GM19239 (cell line): Measurements from ENCODE around the gene LETMD1.
"Not testable (repeated sequence)": the region's sequence is repeated elsewhere in the genome, so short reads cannot be mapped to it uniquely, and the experiment has no call there.

Source experiments
- DNase-seq: peaks from one replicate; pipeline ENCODE4 v3.0.0; 2011; ENCODE audit warnings: low spot score; ENCODE audit not compliant: insufficient read length
- FAIRE-seq: peaks from 2 replicates; lab custom pipeline; 2011; peaks lifted over from hg19 to GRCh38; lab: Jason Lieb, UNC

LETMD1 gene, protein sequence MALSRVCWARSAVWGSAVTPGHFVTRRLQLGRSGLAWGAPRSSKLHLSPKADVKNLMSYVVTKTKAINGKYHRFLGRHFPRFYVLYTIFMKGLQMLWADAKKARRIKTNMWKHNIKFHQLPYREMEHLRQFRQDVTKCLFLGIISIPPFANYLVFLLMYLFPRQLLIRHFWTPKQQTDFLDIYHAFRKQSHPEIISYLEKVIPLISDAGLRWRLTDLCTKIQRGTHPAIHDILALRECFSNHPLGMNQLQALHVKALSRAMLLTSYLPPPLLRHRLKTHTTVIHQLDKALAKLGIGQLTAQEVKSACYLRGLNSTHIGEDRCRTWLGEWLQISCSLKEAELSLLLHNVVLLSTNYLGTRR

DNA sequence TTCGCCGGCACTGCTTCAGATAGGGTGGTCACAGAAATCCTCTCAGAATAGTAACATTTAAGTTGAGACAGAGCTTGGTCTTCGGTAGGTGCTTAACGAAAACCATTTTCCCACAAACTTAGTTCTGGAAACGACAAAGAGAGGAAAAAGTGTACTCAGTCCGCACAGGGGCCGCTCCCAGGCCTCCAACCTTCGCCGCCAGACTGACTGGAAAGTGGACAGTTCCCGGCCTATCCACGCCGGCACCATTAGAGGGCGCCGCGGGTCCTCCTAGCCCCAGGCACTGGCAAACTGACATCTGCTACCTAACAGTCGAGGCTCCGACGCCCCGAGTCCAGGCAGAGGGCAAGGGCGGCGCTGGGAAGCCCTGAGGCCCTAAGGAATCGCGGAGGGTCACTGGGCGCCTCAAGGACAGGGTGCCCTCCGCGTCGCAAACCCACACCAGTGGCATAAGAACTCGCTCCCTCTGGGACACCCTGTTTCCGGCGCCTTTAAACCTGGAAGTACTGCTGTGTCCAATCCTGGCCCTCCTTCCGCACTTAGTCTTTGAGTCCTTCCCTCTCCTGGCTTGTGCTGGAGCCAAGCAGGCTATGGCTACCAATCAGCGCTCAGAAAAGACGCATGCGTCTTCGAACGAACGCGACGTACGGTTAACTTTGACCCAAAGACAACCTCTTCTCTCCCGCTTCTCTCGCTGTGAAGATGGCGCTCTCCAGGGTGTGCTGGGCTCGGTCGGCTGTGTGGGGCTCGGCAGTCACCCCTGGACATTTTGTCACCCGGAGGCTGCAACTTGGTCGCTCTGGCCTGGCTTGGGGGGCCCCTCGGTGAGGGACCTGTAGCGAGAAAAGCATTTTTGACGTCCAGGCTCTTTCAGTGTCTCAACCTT is at the start of gene LETMD1:
Gene LETMD1 (plus strand): TSS at position 673 of the 886 bp plus-strand sequence. CDS start 30 bp downstream, at position 703.
- FAIRE-seq (peak; percentile 96), DNase-seq (peak; percentile 91)

DNA sequence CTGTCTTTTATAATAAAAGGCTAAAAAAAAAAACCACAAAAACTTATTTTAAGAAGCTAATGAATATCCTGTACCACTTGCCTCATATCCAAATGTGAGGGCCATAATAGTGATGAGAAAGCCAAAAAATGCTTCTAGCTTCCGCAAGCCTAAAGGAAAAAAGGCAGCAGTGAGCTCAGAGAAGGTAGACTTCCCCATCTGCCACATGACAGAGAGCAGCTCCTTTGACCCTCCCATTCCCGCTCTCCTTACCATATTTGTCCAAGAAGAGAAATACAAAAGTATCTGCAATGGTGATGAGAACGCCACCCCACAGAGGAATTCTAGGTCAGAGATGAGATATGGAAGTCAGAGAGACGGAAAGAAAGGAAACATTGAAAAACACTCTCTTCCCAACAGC is 49.0 kb upstream of the LETMD1 start:
- FAIRE-seq = no peak

DNA sequence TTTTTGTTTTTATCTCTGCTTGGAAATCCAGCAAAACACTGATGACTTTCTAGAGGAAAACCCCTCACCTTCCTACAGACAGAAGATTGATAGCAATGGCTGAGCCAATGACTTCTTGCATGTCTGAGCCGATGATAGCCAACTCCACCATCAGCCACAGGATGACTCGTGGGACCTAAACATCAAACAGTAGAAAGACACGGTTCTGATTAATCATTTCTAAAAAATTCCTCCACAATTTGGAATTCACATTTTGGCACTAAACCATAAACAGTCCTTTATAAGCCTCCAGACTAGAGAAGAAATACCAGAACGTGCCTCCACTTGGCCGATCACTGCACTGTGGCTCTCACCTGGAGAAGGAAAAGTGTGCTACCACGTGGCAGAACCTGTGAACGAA is 47.9 kb upstream of the LETMD1 start:
- no peak for FAIRE-seq
- DNase-seq = no peak

More for the DNA sequence above, 49.0 kb upstream of the LETMD1 start:
- DNase-seq = no peak

DNA sequence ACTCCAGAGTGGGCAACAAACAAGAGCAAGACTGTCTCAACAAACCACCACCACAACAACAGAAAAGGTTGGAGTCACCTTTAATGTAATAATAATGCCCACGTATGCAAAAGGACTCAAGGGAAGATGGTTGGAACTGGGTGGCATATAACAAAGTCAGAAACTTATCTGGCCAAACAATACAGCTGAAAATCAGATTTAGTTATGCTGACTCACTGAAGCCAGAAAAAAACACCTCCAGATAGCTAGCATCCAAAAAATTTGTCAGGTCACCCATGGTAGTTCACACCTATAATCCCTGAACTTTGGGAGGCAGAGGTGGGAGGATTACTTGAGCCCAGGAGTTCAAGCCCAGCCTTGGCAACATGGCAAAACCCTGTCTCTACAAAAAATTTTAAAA is 46.3 kb upstream of the LETMD1 start:
- DNase-seq = no peak
- FAIRE-seq = no peak

DNA sequence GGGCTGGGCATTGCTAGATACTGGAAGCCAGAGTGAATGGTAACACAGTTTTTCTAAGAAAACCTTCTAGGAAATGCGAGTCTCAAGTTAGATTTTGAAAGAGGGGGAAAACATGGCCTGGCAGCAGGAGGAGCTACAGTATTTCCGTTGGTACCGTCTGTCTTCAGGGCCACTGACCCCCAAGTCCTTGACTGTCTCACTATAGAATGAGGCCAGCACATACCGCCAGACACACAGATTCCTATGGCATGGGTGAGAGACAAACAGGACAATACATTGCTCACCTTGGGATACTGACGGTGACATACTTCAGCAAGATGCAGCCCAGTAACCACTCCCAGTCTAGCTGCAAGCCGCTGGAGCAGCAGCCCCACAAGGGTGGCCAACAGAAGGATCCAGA is 43.6 kb upstream of the LETMD1 start:
- FAIRE-seq (no peak), DNase-seq (no peak)

DNA sequence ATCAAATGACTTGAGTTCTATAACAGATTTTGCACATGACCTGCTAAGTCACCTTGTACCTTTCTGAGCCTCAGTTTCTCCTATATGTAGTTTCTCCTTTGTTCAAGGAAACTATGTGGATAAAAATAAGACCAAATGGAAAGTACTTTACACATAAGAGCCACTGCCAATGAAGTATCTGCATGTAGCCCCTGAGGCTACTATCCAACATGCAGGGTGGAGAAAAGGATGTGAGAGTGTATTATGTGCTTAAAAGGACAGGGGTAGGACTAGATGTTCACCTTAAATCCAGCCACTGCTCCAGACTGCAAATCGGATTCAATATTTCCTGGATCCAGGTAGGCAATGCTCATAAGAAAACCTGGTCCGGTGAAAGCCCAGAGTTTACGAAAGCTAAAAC is 43.1 kb upstream of the LETMD1 start:
- FAIRE-seq (no peak), DNase-seq (no peak)

DNA sequence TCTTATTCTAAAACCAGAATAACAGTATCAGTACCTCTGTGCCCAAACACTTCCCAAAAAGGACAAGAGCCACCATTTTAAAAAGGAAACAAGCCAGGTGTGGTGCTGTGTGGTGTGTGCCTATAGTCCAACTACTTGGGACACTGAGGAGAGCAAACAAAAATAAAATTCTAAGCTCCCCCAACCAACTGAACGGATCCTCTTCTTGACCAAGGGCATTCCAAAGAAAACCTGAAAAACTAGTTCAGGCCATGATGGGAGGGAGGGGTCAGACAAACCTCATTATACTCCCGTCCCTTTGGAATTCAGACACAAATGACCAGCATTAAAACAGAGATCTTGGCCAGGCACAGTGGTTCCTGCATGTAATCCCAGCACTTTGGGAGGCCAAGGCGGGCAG is 42.5 kb upstream of the LETMD1 start:
- no peak for FAIRE-seq
- no peak for DNase-seq

DNA sequence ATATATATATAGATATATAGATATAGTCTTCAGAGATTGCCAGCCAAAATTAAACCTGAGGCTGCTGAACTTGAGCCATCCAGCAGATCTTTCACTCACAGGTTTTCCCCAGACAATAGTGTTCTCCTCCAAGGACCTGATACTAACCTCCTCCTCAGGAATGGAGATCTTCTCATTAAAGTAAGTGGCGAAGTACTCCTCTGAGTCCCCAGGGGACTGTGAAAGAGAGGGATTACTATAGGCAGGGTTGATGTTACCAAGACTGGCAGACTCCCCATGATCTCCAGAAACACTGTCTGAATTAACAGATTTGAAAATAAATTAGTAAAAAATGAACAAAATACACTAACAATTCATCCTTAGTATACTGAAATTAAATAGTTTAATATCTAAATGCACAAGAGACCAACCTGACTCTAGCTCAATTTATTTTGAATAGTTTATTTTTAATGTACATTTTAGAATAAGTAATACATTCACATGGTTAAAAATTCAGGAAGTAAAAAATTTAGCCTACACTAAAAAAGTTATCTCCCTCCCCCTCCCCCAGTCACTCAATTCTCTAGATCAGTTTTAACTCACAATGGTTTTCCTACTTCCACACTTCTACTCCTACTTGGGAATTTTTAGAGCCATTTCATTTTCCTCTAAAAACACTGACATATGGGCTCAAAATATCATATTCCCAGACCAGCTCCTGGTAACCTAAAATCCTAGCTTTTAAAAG is 39.6 kb upstream of the LETMD1 start:
- DNase-seq (no peak), FAIRE-seq (no peak)

DNA sequence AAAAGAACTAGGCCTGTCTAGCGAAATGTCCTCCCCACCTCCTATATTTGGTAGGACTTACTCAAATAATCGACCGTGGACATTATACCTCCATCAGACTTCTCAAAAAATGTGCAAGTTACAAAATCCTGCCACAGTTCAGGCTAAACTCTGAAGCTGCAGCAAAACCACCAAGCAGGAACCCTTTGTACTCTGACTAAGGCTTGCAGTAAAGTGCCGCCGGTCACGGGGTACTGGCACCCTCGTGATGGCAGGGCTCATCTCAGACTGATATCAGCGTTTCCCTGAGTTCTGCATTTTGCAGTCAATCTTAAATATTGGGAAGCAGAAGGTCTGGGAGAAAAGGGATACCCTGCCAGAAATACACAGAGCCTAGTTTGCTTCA is 39.1 kb upstream of the LETMD1 start:
- FAIRE-seq = no peak
- DNase-seq = no peak

DNA sequence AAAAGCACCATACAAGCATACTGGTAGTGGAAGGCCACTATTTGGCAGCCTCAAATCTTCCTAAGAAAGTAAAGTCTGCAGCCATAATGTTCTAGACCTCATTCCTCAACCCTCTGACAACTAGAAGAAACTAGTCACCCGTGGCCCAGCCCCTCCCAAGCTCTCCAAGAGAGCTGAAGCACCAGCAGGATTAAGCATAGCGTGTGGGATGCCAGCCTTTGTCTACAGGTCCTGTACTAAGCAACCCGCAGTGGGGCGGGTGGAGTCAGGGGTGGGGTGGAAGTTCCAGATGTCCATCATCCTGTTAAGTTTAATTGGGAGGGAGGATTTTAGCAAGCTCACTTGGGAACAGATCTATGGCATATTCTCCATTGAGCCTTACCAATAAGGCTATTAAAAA is 36.2 kb upstream of the LETMD1 start:
- no peak for DNase-seq
- FAIRE-seq = no peak

DNA sequence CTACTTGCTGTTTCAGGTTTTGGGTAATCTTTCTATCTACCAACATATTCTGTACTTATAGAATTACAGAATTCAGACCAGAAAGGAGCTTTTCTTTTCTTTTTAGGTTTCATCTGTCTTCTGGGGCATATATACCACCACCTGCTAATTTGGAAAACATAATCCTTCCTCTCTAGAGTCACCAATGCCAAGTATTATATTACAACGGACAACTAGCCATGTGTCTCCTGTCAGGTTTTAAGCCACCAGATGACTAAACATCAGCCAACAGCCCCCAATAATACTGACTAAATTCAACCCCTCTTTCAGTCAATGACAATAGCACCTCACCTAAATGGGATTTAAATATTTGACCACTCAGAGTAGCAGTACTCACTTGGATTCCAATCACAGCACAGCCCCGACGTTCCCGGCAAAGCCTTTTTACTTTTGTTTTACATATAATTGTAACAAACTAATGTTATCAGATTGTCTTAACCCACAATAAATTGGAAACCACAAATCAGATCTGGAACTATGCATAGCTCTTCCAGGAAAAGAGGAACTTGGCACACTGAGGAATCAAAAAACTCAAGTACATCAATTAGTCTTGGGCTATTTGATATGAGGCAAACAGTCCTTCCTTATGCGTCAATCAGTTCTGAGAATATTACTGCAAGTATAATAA is 35.4 kb upstream of the LETMD1 start:
- no peak for FAIRE-seq
- DNase-seq = no peak

DNA sequence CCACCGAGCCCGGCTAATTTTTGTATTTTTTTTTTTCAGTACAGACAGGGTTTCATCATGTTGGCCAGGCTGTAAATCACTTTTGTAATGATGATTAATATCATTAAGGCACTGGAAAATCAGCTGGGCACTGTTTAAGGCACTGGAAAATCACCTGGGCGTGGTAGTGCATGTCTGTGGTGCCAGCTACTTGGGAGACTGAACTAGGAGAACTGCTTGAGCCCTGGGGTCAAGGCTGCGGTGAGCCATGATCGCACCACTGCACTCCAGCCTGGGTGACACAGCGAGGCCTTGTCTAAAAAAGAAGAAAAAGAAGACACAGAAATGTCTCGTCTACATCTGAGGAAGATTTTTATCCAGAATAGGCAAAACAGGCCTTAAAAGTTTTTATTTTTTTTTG is 34.7 kb upstream of the LETMD1 start:
- FAIRE-seq (no peak), DNase-seq (no peak)

DNA sequence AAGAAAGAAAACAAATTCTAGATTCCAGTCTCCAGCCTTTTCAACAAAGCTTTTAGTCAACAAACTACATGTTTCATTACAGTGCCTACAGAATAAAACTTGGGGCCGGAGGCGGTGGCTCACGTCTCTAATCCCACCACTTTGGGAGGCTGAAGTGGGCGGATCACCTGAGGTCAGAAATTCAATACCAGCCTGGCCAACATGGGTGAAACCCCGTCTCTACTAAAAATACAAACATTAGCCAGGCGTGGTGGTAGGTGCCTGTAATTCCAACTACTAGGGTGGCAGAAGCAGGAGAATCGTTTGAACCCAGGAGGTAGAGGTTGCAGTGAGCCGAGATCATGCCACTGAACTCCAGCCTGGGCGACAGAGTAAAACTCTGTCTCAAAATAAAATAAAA is 33.7 kb upstream of the LETMD1 start:
- DNase-seq, FAIRE-seq: not testable (repeated sequence)

DNA sequence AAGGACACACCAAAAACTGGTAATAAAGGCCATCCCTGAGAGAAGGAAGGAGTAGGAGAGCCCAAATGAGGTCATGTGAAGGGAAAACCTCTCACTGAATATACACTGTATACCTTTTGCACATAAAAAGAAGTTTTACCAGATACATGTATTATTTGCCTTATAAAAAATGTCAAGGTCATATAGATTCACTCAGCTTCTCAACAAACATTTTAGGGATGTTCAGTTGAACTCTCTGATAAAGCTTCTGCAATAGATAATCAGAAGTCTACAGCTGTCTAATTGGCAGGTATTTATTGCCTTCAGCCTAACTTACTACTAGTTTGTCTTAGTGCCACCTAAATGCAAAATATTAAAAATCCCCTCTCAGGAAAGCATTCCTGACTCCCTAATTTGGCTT is 30.7 kb upstream of the LETMD1 start:
- FAIRE-seq (no peak), DNase-seq (no peak)

DNA sequence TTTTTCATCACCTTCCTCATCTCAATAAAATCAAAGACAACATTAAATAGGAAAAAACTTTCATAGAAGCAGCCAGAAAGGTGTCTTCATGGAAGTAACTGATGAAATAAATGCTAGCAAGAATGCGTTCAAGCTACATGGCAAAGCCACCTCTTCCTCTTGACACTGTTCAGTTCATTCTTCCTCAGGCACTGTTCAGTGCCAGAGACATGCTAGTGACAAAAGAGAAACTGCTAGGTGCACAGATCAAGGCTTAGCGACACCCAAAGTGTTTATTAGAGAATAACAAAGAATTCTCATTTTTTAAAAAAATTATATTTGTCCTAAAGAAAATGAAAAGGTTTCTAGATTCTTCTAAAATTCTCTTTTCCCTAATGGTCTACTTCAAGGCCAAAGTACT is 29.2 kb upstream of the LETMD1 start:
- FAIRE-seq (no peak), DNase-seq (no peak)

DNA sequence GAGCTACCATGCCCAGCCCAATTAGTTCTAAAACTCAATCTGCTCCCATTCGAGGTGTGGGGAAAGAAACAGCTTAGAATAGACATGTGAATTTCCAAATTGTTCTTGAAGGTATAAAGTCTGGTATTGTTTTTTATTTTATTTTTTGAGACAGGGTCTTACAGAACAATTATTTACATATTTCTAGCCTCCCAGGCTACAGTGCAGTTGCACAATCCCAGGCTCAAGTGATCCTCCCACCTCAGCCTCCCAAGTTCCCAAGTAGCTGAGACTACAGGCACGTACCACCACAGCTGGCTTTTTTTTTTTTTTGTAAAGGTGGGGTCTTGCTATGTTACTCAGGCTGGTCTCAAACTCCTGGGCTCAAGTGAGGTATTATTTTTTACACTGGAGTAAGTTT is 28.2 kb upstream of the LETMD1 start:
- DNase-seq (no peak), FAIRE-seq (no peak)

DNA sequence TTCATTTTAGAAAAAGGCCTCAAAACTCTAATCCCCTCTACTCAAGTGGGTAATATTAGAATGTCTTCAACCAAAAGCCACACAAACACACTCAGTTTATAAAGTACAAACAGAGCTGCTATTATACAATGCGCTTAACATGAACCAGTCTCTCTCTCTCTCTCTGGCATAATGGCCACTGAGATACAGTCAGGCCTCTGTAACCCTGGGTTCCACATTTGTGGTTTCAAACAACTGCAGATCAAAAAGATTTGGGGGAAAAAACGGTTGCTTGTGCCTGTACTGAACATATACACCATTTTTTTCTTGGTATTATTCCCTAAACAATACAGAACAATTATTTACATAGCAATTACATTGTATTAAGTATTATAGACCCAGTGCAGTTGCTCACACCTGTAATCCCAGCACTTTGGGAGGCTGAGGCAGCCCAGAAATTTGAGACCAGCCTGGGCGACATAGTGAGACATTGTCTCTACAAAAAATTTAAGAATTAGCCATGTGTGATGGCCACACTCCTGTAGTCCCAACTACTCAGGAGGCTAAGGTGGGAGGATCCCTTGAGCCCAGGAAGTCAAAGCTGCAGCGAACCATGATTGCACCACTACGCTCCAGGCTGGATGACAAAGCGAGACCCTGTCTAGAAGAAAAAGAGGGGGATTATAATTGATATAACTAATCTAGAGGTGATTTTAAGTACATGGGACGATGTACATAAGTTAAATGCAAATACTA is 27.5 kb upstream of the LETMD1 start:
- FAIRE-seq (no peak), DNase-seq (no peak)

DNA sequence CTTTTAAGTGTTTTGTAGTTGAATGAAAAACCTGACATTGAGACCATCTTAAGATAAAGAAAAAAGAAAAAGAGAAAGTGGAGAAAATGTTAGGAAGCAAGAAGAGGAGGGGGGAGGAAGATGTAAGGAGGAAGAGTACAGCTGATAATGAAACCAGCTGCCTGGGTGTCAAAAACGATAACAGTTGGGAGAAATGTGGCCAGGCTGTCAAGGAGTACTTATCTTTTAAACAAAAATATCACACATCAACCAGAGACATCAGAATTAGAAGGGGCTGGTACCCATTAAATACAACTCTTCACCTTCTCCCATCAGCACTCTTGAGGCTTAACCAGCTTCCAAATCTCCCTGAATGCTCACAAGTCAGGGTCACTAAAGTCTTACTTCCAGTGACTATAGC is 26.4 kb upstream of the LETMD1 start:
- peak; percentile 35 for FAIRE-seq

DNA sequence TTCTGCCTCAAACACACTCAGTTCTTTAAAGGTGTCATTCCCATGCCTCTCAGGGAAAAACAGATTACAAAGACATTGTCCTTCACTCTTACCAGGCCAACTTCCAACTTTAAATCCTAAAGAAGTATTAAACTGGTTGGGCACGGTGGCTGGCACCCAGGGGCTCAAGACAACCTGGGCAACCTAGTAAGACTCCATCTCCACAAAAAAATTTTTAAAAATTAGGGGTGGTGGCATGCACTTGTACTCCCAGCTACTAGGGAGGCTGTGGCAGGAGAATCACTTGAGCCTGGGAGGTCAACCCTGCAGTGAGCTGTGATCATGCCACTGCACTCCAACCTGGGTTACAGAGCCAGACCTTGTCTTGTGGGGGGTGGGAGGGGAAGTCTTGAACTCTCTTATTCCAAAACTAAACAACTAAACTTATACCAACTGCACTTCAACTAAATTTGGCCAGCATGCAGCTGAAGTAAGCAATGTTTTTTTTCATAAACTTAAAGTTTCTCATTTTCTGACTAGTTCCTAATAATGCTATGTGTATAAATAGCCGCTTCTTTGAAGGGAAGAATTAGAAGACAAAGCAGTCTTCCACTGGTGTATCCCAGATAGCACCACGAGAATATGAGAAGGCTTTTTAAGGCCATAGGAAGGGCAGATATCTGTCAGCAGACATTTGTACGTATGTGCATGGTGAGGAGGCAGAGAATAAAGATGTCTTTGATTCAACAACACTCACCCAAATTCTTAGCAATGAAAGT is 24.3 kb upstream of the LETMD1 start:
- DNase-seq = no peak
- no peak for FAIRE-seq

More for the DNA sequence above, 26.4 kb upstream of the LETMD1 start:
- no peak for DNase-seq
